Activated CD4-positive, alpha-beta memory T cell treated with anti-CD3 and anti-CD28 coated beads, Interleukin-2, amount 10 ng/mL, durations not matched to agents 7 days and 5 days (primary cell): ENCODE measurements around the gene FRYL. TPM values are rescaled to one million over a fixed set of nuclear protein-coding genes. Genes with fewer than 3 reads are reported as not detected.

Source experiments
- CTCF ChIA-PET: fragments of 350-600 bp; sonication (Branson Sonifier 250); formaldehyde crosslinking; loops from one replicate; lab custom pipeline; 2021; ENCODE audit warnings: antibody characterized with exemption, inconsistent platforms; lab: Charles Lee
- POLR2A ChIA-PET: fragments of 350-600 bp; sonication (Branson Sonifier 250); formaldehyde crosslinking; loops from one replicate; lab custom pipeline; 2021; ENCODE audit warnings: antibody characterized with exemption; lab: Charles Lee
- DNase-seq: peaks from one replicate; pipeline ENCODE4 v3.0.0-alpha.2; 2020
- H3K27ac Mint-ChIP-seq: one replicate; pipeline ENCODE4 v1.8.0; 2021; ENCODE audit warnings: mild to moderate bottlenecking, mixed read lengths
- H3K27me3 Mint-ChIP-seq: one replicate; pipeline ENCODE4 v1.8.0; 2021; ENCODE audit warnings: mixed read lengths
- H3K36me3 Mint-ChIP-seq: one replicate; pipeline ENCODE4 v1.8.0; 2021; ENCODE audit warnings: low read depth, mixed read lengths
- H3K4me1 Mint-ChIP-seq: one replicate; pipeline ENCODE4 v1.8.0; 2021; ENCODE audit warnings: mixed read lengths
- H3K4me3 Mint-ChIP-seq: one replicate; pipeline ENCODE4 v1.8.0; 2021; ENCODE audit warnings: mild to moderate bottlenecking, mixed read lengths
- H3K9me3 Mint-ChIP-seq: one replicate; pipeline ENCODE4 v1.8.0; 2021; ENCODE audit warnings: mixed read lengths
- total RNA-seq, 2 experiments: library from RNA; stranded (reverse); gene quantifications; one replicate each; pipeline ENCODE4 v1.2.3, GENCODE V29; 2021

FRYL gene
- total RNA-seq, 2 experiments from 2014 or later, result 82.4 to 82.7 TPM

GRCh38 chr4:48449151-48449550 is 330.9 kb downstream of the FRYL start:
- ChIA-PET POLR2A (no interaction called here), CTCF (no interaction called here)
- Mint-ChIP-seq H3K27ac (no peak overlapping the region), H3K36me3 (no peaks in the 10 kb centered on the region), H3K4me3 (no peak overlapping the region), H3K9me3 (no peaks in the 10 kb centered on the region), H3K4me1 (no peaks in the 10 kb centered on the region), H3K27me3 (peaks cover 1% of the 10 kb centered on the region)
- DNase-seq, result no peak

Other genes with a start within 250 kb of the FRYL start
- gene OCIAD1, start 50.8 kb upstream of the FRYL start, total RNA-seq, result 100 to 1,000 TPM; 103 to 104 TPM
- 10 to 100 TPM; 89.1 to 94.5 TPM for gene OCIAD2, start 126.5 kb upstream of the FRYL start, total RNA-seq
- gene CWH43, start 206.0 kb upstream of the FRYL start, total RNA-seq, result not detected